SU-DHL-6 (cell line): ENCODE measurements around the gene SCEL.
A peak's percentile ranks its signal among the peaks of the same experiment; 100 is the strongest.

Experiments
- H2AFZ ChIP-seq: fragments of 200-600 bp; sonication (generic); 2 replicates; pipeline ENCODE4 v1.6.1; 2014; ENCODE audit warnings: low read depth, mild to moderate bottlenecking, moderate library complexity, mixed read lengths, antibody characterized with exemption, low read length; ENCODE audit not compliant: severe bottlenecking
- H3F3A ChIP-seq: fragments of 200-600 bp; shearing (Covaris generic); 2 replicates; pipeline ENCODE4 v1.6.0; 2016; ENCODE audit warnings: antibody characterized with exemption, mild to moderate bottlenecking; ENCODE audit not compliant: insufficient read depth
- H3K27ac ChIP-seq: fragments of 200-600 bp; sonication (generic); 2 replicates; pipeline ENCODE4 v1.5.1; 2016; ENCODE audit warnings: low read depth, mild to moderate bottlenecking, low read length, moderate library complexity, mixed read lengths
- H3K27me3 ChIP-seq: fragments of 200-600 bp; sonication (generic), shearing (Covaris generic); 2 replicates; pipeline ENCODE4 v1.6.0; 2014; ENCODE audit warnings: mild to moderate bottlenecking, low read length
- H3K36me3 ChIP-seq: fragments of 200-600 bp; sonication (generic); 2 replicates; pipeline ENCODE4 v1.6.1; 2014; ENCODE audit warnings: mild to moderate bottlenecking, low read length, mixed read lengths
- H3K4me2 ChIP-seq: fragments of 300-600, 200-600 bp; shearing (Covaris generic), sonication (generic); 2 replicates; pipeline ENCODE4 v1.6.0; 2014; ENCODE audit warnings: low read length, low read depth, mild to moderate bottlenecking; ENCODE audit not compliant: poor library complexity, severe bottlenecking
- H3K4me3 ChIP-seq: fragments of 200-600 bp; sonication (generic); 2 replicates; pipeline ENCODE4 v1.5.1; 2014; ENCODE audit warnings: antibody characterized with exemption, low read length, mild to moderate bottlenecking, mixed read lengths; ENCODE audit not compliant: insufficient read depth, poor library complexity, severe bottlenecking
- H3K79me2 ChIP-seq: fragments of 200-600 bp; sonication (generic); 2 replicates; pipeline ENCODE4 v1.6.1; 2014; ENCODE audit warnings: mild to moderate bottlenecking, low read length, moderate library complexity; ENCODE audit not compliant: insufficient read depth
- H3K9ac ChIP-seq: fragments of 200-600 bp; sonication (generic); 2 replicates; pipeline ENCODE4 v1.7.0; 2014; ENCODE audit warnings: mild to moderate bottlenecking, low read length
- H3K9me2 ChIP-seq: fragments of 200-600 bp; sonication (generic); replicated peaks from 2 replicates; pipeline ENCODE4 v1.6.1; 2014; ENCODE audit warnings: low read length; ENCODE audit not compliant: insufficient read depth
- H3K9me3 ChIP-seq: fragments of 200-600 bp; sonication (generic); 2 replicates; pipeline ENCODE4 v1.6.1; 2014; ENCODE audit warnings: low read length, mixed read lengths; ENCODE audit not compliant: insufficient read depth
- H4K20me1 ChIP-seq: fragments of 200-600 bp; sonication (generic); 2 replicates; pipeline ENCODE4 v1.6.1; 2014; ENCODE audit warnings: low read depth, mild to moderate bottlenecking, antibody characterized with exemption, low read length, moderate library complexity, mixed read lengths
- CTCF ChIP-seq: fragments of 200-600 bp; sonication (generic); IDR thresholded peaks from one replicate; pipeline ENCODE4 v1.5.1; 2017; ENCODE audit warnings: antibody characterized with exemption, mild to moderate bottlenecking, low read length, moderate library complexity; ENCODE audit not compliant: insufficient read depth, poor library complexity, severe bottlenecking
- EZH2phosphoT487 ChIP-seq: fragments of 200-600 bp; sonication (generic), shearing (Covaris generic); conservative IDR thresholded peaks from 2 replicates; pipeline ENCODE4 v1.6.1; 2018; ENCODE audit warnings: mild to moderate bottlenecking, antibody characterized with exemption, low read length, moderate library complexity, mixed read lengths

The SCEL gene

GRCh38 chr13:77544355-77544754 lies 8.8 kb downstream of the SCEL start:
- no peaks in the 10 kb centered on the region for H3K9me3 ChIP-seq
- H4K20me1 ChIP-seq = no peaks in the 10 kb centered on the region
- H3K9ac ChIP-seq = no peak overlapping the region
- H3K27ac ChIP-seq = no peak overlapping the region
- H3K4me2 ChIP-seq = no peak overlapping the region
- H3K9me2 ChIP-seq = no peaks in the 10 kb centered on the region
- no peaks in the 10 kb centered on the region for H3F3A ChIP-seq
- H3K79me2 ChIP-seq = no peaks in the 10 kb centered on the region
- TF ChIP-seq EZH2phosphoT487 (no peak), CTCF (no peak)
- H3K36me3 ChIP-seq = no peaks in the 10 kb centered on the region
- H3K4me3 ChIP-seq = no peak overlapping the region
- H3K27me3 ChIP-seq = no peaks in the 10 kb centered on the region
- no peak overlapping the region for H2AFZ ChIP-seq

- H3K4me2 ChIP-seq = no peak overlapping the region
- H3K9me3 ChIP-seq = no peaks in the 10 kb centered on the region
- H3F3A ChIP-seq = no peaks in the 10 kb centered on the region
- H4K20me1 ChIP-seq = no peaks in the 10 kb centered on the region
- no peaks in the 10 kb centered on the region for H3K79me2 ChIP-seq
- no peak overlapping the region for H3K9ac ChIP-seq
- no peaks in the 10 kb centered on the region for H3K27me3 ChIP-seq
- no peak overlapping the region for H3K4me3 ChIP-seq
- no peak for TF ChIP-seq CTCF
- TF ChIP-seq EZH2phosphoT487 = no peak
- H3K9me2 ChIP-seq = no peaks in the 10 kb centered on the region
- no peak overlapping the region for H3K27ac ChIP-seq
- H3K36me3 ChIP-seq = no peaks in the 10 kb centered on the region
- peak overlapping the region; percentile 11 for H2AFZ ChIP-seq
These were observed 9.3 kb downstream of the SCEL start for GRCh38 chr13:77544758-77545338.

- H3K9me2 ChIP-seq = no peaks in the 10 kb centered on the region
- H3K9me3 ChIP-seq = no peaks in the 10 kb centered on the region
- H3K79me2 ChIP-seq = no peaks in the 10 kb centered on the region
- no peak overlapping the region for H3K4me3 ChIP-seq
- H2AFZ ChIP-seq = no peak overlapping the region
- no peaks in the 10 kb centered on the region for H4K20me1 ChIP-seq
- no peak for TF ChIP-seq CTCF
- no peak for TF ChIP-seq EZH2phosphoT487
- H3F3A ChIP-seq = no peaks in the 10 kb centered on the region
- no peaks in the 10 kb centered on the region for H3K36me3 ChIP-seq
- H3K9ac ChIP-seq = no peak overlapping the region
- no peak overlapping the region for H3K4me2 ChIP-seq
- no peak overlapping the region for H3K27ac ChIP-seq
- H3K27me3 ChIP-seq = no peaks in the 10 kb centered on the region
These were observed 10.3 kb downstream of the SCEL start for GRCh38 chr13:77545626-77546412.
